Keratinocyte (primary cell): Measurements from ENCODE around the gene MYO9A. TPM values are rescaled to one million over a fixed set of nuclear protein-coding genes. Genes with fewer than 3 reads are reported as not detected.

ENCODE experiments used
- DNase-seq: peaks from one replicate; pipeline ENCODE4 v3.0.0-alpha.2; 2011; ENCODE audit warnings: low read depth, missing footprints, low spot score
- FAIRE-seq: peaks from 2 replicates; lab custom pipeline; 2011; peaks lifted over from hg19 to GRCh38; lab: Jason Lieb, UNC
- H2AFZ ChIP-seq: 2 replicates; pipeline ENCODE4 v1.6.0; 2012; ENCODE audit warnings: low read length, control low read depth, inconsistent platforms; ENCODE audit not compliant: control insufficient read depth
- H3K27ac ChIP-seq: 2 replicates; pipeline ENCODE4 v1.5.1; 2011; ENCODE audit warnings: low read length; ENCODE audit not compliant: control insufficient read depth, insufficient read depth
- H3K27me3 ChIP-seq: 3 replicates; pipeline ENCODE4 v1.6.0; 2011; ENCODE audit warnings: low read length; ENCODE audit not compliant: control insufficient read depth, insufficient read depth; ENCODE audit errors: extremely low read depth
- H3K36me3 ChIP-seq, 2 experiments: 2 replicates in 1 of 2; 3 replicates in 1 of 2; pipeline ENCODE4 v1.5.1; 2011; ENCODE audit warnings: low read length in 2 of 2, mild to moderate bottlenecking in 1 of 2; ENCODE audit not compliant: control insufficient read depth in 2 of 2, insufficient read depth in 2 of 2; ENCODE audit errors: extremely low read depth in 1 of 2
- H3K4me1 ChIP-seq: 3 replicates; pipeline ENCODE4 v1.5.1; 2011; ENCODE audit warnings: low read length; ENCODE audit not compliant: control insufficient read depth, insufficient read depth; ENCODE audit errors: extremely low read depth
- H3K4me2 ChIP-seq: 3 replicates; pipeline ENCODE4 v1.6.0; 2011; ENCODE audit warnings: low read depth, low read length; ENCODE audit not compliant: control insufficient read depth, insufficient read depth; ENCODE audit errors: extremely low read depth
- H3K4me3 ChIP-seq, 3 experiments: fragments of 200-600 bp in 1 of 3; sonication (generic) in 1 of 3; 2 replicates in 2 of 3; 3 replicates in 1 of 3; pipeline ENCODE4 v1.5.1; 2011 to 2016; ENCODE audit warnings: low read length in 3 of 3, mild to moderate bottlenecking in 3 of 3, control low read depth in 2 of 3, inconsistent platforms in 1 of 3, low read depth in 1 of 3, mixed read lengths in 1 of 3, mixed run types in 1 of 3, moderate library complexity in 1 of 3; ENCODE audit not compliant: control insufficient read depth in 2 of 3, insufficient read depth in 2 of 3; ENCODE audit errors: extremely low read depth in 1 of 3
- H3K79me2 ChIP-seq: 2 replicates; pipeline ENCODE4 v1.6.0; 2012; ENCODE audit warnings: low read length; ENCODE audit not compliant: control insufficient read depth, insufficient read depth
- H3K9ac ChIP-seq: 3 replicates; pipeline ENCODE4 v1.6.0; 2011; ENCODE audit warnings: low read length; ENCODE audit not compliant: control insufficient read depth, insufficient read depth; ENCODE audit errors: extremely low read depth
- H3K9me1 ChIP-seq: 3 replicates; pipeline ENCODE4 v1.6.0; 2011; ENCODE audit warnings: low read length; ENCODE audit not compliant: control insufficient read depth, insufficient read depth; ENCODE audit errors: extremely low read depth
- H3K9me3 ChIP-seq: 2 replicates; pipeline ENCODE4 v1.5.1; 2012; ENCODE audit warnings: low read depth, low read length; ENCODE audit not compliant: control insufficient read depth
- H4K20me1 ChIP-seq: 3 replicates; pipeline ENCODE4 v1.6.0; 2011; ENCODE audit warnings: low read length; ENCODE audit not compliant: control insufficient read depth, insufficient read depth; ENCODE audit errors: extremely low read depth
- CTCF ChIP-seq, 3 experiments: IDR thresholded peaks in 1 of 3; conservative IDR thresholded peaks in 1 of 3; optimal IDR thresholded peaks in 1 of 3; 2 replicates in 2 of 3; 3 replicates in 1 of 3; pipeline versions ENCODE3 to v1.5.1; 2011; ENCODE audit warnings: low read length in 3 of 3, mild to moderate bottlenecking in 3 of 3, moderate library complexity in 2 of 3, control low read depth in 1 of 3, inconsistent platforms in 1 of 3; ENCODE audit not compliant: insufficient read depth in 2 of 3; ENCODE audit errors: extremely low read depth in 1 of 3
- EZH2 ChIP-seq: IDR thresholded peaks from one replicate; pipeline ENCODE4 v1.6.1; 2012; ENCODE audit warnings: inconsistent platforms, mild to moderate bottlenecking, low read length, moderate library complexity
- dilution Hi-C: fragments of 300-500 bp; cut with MboI; formaldehyde crosslinking; loops from one replicate; pipeline ENCODE4 v1.7.0; 2020; ENCODE audit warnings: low sequenced_read_pairs; ENCODE audit not compliant: extremely low pct_ligation_motif_present
- polyA plus RNA-seq, 5 experiments: library from polyadenylated mRNA; depleted of rRNA in 3 of 5; stranded (reverse) in 3 of 5; stranded (forward) in 1 of 5; unstranded in 1 of 5; fragments of >200 nt; gene quantifications; 1 replicate in 1 of 5; 2 replicates in 3 of 5; 3 replicates in 1 of 5; pipeline versions ENCODE4 v1.2.1 to v1.2.3, GENCODE V29; 2011 to 2012; ENCODE audit warnings: missing spikeins in 2 of 5, low read depth in 1 of 5, low replicate concordance in 1 of 5

The MYO9A gene
- polyA plus RNA-seq, 1 donor (not counting 4 experiments of a cell fraction or from before 2014, with no cell fraction given) = 10.6 TPM

GRCh38 chr15:72162569-72162968 lies 44.6 kb upstream of the MYO9A start:
- dilution Hi-C loops = no loop called here

GRCh38 chr15:72161361-72162132 lies 43.6 kb upstream of the MYO9A start:
- H3K27me3 ChIP-seq = no peaks in the 10 kb centered on the region
- H3K27ac ChIP-seq = no peak overlapping the region
- H3K9ac ChIP-seq = no peak overlapping the region
- H2AFZ ChIP-seq = no peak overlapping the region
- H3K4me2 ChIP-seq = no peak overlapping the region
- FAIRE-seq (no peak), DNase-seq (no peak)
- H3K4me1 ChIP-seq = no peaks in the 10 kb centered on the region
- TF ChIP-seq CTCF (optimal IDR thresholded peaks at IDR 0.05 in 1 of 3, IDR thresholded peaks at IDR 0.05 in 1 of 3, conservative IDR thresholded peaks at IDR 0.05 in 1 of 3; ENCODE audit: extremely low read depth in 1 of 3, insufficient read depth in 2 of 3, low read length in 3 of 3) = no peak
- H3K36me3 ChIP-seq = peaks cover 0 to 3% of the 10 kb centered on the region in 2 experiments
- no peaks in the 10 kb centered on the region for H4K20me1 ChIP-seq
- no peaks in the 10 kb centered on the region for H3K79me2 ChIP-seq
- H3K9me1 ChIP-seq = no peaks in the 10 kb centered on the region
- no peak overlapping the region for H3K4me3 ChIP-seq
- H3K9me3 ChIP-seq = no peaks in the 10 kb centered on the region
- dilution Hi-C loops = no loop called here

More at GRCh38 chr15:72162569-72162968, 44.6 kb upstream of the MYO9A start:
- DNase-seq (no peak), FAIRE-seq (no peak)
- H3K4me3 ChIP-seq = no peak overlapping the region
- H3K36me3 ChIP-seq = peaks cover 0 to 3% of the 10 kb centered on the region in 2 experiments
- no peaks in the 10 kb centered on the region for H3K79me2 ChIP-seq
- no peak overlapping the region for H2AFZ ChIP-seq
- H3K4me1 ChIP-seq = no peaks in the 10 kb centered on the region
- H3K27me3 ChIP-seq = no peaks in the 10 kb centered on the region
- peak in 1 of 3 experiments; percentile 16 for TF ChIP-seq CTCF (optimal IDR thresholded peaks at IDR 0.05 in 1 of 3, IDR thresholded peaks at IDR 0.05 in 1 of 3, conservative IDR thresholded peaks at IDR 0.05 in 1 of 3; ENCODE audit: extremely low read depth in 1 of 3, insufficient read depth in 2 of 3, low read length in 3 of 3)
- no peak for TF ChIP-seq EZH2
- no peak overlapping the region for H3K9ac ChIP-seq
- H4K20me1 ChIP-seq = no peaks in the 10 kb centered on the region
- H3K27ac ChIP-seq = no peak overlapping the region
- H3K9me3 ChIP-seq = no peaks in the 10 kb centered on the region
- no peaks in the 10 kb centered on the region for H3K9me1 ChIP-seq
- H3K4me2 ChIP-seq = no peak overlapping the region
